ENCODE results near the gene TNFRSF21. TPM values are rescaled to one million over a fixed set of nuclear protein-coding genes. Genes with fewer than 3 reads are reported as not detected.
"Not testable (repeated sequence)": the region's sequence is repeated elsewhere in the genome, so short reads cannot be mapped to it uniquely, and the experiment has no call there.

Gene TNFRSF21
- total RNA-seq, 4 donors from 2014 or later: 1.6 to 5.4 (median 3.1) TPM

DNA sequence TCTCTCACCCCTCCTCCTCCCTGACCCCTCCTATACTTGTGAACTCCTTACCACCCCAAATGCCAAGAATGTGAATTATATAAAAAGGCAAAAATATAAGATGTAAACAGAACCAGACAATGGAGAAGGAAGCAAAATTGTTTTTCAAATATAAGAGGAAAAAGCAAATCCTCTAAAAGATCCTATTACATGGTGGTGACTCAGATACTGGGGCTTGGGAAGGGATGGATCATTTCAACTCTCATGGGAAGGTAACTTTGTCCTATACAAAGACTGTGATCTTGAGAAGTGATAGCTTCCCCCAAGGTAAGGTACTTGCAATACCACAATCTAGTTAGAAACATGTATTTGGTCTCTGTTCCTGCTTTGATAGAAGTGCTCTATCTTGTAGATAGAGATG lies 24.6 kb upstream of the TNFRSF21 start:
- intact Hi-C loops (cut with DNase I; ENCODE audit: low total_unique reads): no loop called here
- H3K4me3 ChIP-seq (ENCODE audit: low read depth, poor library complexity, severe bottlenecking): no peak overlapping the region

DNA sequence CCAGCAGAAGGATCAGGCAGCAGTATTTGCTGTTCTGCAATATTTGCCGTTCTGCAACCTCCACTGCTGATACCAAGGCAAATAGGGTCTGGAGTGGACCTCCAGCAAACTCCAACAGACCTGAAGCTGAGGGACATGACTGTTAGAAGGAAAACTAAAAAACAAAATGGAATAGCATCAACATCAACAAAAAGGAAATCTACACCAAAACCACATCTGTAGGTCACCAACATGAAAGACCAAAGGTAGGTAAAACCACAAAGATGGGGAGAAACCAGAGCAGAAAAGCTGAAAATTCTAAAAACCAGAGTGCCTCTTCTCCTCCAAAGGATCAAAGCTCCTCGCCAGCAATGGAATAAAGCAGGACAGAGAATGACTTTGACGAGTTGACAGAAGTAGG lies 18.9 kb upstream of the TNFRSF21 start:
- WGBS, 2 donors: 91 to 92% methylated on average over 3 of the region's 3 CpGs
- intact Hi-C loops (cut with DNase I; ENCODE audit: low total_unique reads); H3K4me3 ChIP-seq (ENCODE audit: low read depth, poor library complexity, severe bottlenecking); DNase-seq (ENCODE audit: low spot score in 2 of 2): not testable (repeated sequence)

More for the DNA sequence above, 24.6 kb upstream of the TNFRSF21 start:
- DNase-seq (ENCODE audit: low spot score in 2 of 2): no peak
- TF ChIP-seq, protein P1, sequence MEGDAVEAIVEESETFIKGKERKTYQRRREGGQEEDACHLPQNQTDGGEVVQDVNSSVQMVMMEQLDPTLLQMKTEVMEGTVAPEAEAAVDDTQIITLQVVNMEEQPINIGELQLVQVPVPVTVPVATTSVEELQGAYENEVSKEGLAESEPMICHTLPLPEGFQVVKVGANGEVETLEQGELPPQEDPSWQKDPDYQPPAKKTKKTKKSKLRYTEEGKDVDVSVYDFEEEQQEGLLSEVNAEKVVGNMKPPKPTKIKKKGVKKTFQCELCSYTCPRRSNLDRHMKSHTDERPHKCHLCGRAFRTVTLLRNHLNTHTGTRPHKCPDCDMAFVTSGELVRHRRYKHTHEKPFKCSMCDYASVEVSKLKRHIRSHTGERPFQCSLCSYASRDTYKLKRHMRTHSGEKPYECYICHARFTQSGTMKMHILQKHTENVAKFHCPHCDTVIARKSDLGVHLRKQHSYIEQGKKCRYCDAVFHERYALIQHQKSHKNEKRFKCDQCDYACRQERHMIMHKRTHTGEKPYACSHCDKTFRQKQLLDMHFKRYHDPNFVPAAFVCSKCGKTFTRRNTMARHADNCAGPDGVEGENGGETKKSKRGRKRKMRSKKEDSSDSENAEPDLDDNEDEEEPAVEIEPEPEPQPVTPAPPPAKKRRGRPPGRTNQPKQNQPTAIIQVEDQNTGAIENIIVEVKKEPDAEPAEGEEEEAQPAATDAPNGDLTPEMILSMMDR (IDR thresholded peaks at IDR 0.05): no peak
- TF ChIP-seq POLR2A (IDR thresholded peaks at IDR 0.05): no peak

DNA sequence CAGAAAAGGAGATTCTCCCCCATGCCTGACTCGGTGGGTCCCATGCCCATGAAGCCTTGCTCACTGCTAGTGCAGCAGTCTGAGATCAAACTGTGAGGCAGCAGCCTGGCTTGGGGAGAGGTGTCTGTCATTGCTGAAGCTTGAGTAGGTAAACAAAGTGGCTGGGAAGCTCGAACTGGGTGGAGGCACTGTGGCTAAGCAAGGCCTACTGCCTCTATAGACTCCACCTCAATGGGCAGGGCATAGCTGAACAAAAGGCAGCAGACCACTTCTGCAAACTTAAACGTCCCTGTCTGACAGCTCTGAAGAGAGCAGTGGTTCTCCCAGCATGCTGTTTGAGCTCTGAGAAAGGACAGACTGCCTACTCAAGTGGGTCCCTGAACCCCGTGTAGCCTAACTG lies 18.4 kb upstream of the TNFRSF21 start:
- intact Hi-C loops (cut with DNase I; ENCODE audit: low total_unique reads); H3K4me3 ChIP-seq (ENCODE audit: low read depth, poor library complexity, severe bottlenecking); DNase-seq (ENCODE audit: low spot score in 2 of 2): not testable (repeated sequence)
- whole genome bisulfite sequencing, 2 donors: 80 to 86% methylated on average over 4 of the region's 4 CpGs

DNA sequence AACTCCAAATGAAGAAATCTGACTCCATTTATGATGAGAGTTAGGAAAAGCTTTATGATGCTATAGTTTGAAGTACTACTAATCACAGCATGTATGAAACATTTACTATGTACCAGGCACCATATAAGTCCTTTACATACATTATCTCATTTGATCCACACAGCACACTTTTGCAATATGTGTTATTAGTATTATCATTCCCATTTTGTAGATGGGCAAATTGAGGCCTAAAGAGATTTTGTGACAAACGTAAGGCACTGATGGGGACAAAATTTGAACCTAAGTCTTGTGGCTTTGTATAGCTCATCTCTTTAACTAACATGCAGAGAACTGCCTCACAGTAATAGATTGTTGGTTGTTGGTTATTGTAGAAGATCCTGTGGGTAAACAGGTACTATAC lies 14.2 kb upstream of the TNFRSF21 start:
- 86 to 97% methylated on average over 1 of the region's 1 CpG for WGBS, 2 donors
- intact Hi-C loops (cut with DNase I; ENCODE audit: low total_unique reads): no loop called here
- TF ChIP-seq, protein P1 (IDR thresholded peaks at IDR 0.05): no peak
- TF ChIP-seq POLR2A (IDR thresholded peaks at IDR 0.05): no peak
- no peak for DNase-seq (ENCODE audit: low spot score in 2 of 2)
- no peak overlapping the region for H3K4me3 ChIP-seq (ENCODE audit: low read depth, poor library complexity, severe bottlenecking)

DNA sequence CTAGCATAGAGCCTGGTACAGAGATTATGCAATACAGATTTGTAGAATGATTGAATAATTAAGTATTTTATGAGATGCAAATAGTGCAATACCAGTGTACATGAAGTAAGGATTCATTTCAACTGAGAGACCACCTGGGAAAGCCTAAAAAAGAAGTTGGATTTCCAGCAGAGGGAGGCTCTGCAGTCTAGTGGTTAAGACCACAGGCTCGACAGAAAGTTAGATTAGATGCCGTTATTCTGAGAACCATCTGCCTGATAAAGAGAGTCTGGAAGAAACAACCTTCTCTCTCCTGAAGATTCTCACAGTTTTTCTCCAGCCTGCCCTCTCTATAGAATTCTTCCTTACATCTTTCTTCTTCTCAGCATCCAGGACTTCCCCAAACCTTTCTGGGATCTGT lies 13.6 kb upstream of the TNFRSF21 start:
- intact Hi-C loops (cut with DNase I; ENCODE audit: low total_unique reads): no loop called here
- 72 to 85% methylated on average over 2 of the region's 2 CpGs for WGBS, 2 donors
- no peak for TF ChIP-seq POLR2A (IDR thresholded peaks at IDR 0.05)
- TF ChIP-seq, protein P1 (IDR thresholded peaks at IDR 0.05): no peak
- no peak overlapping the region for H3K4me3 ChIP-seq (ENCODE audit: low read depth, poor library complexity, severe bottlenecking)
- no peak for DNase-seq (ENCODE audit: low spot score in 2 of 2)

DNA sequence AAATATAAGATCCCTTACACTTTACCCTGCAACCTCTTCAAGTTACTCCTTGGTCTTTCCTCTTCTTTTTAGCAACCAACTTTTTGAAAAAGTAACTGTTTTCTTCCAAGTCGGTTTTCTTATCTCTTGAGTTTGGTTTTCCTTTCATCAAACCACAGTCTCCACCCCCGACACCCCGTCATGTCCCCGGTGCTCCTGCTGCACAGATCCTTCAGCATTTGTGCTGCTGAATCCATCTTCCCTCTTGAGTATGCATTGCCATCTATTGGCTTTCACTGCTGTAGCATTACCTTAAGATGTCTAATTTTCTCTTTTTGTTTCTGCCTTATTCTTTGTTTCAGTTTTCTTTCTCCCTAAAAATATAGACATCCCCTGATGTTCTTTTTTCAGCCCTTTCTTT lies 11.9 kb upstream of the TNFRSF21 start:
- WGBS, 2 donors: 71 to 81% methylated on average over 4 of the region's 4 CpGs
- no peak for DNase-seq (ENCODE audit: low spot score in 2 of 2)
- H3K4me3 ChIP-seq (ENCODE audit: low read depth, poor library complexity, severe bottlenecking): no peak overlapping the region
- TF ChIP-seq, protein P1 (IDR thresholded peaks at IDR 0.05): no peak
- TF ChIP-seq POLR2A (IDR thresholded peaks at IDR 0.05): no peak
- intact Hi-C loops (cut with DNase I; ENCODE audit: low total_unique reads): no loop called here

DNA sequence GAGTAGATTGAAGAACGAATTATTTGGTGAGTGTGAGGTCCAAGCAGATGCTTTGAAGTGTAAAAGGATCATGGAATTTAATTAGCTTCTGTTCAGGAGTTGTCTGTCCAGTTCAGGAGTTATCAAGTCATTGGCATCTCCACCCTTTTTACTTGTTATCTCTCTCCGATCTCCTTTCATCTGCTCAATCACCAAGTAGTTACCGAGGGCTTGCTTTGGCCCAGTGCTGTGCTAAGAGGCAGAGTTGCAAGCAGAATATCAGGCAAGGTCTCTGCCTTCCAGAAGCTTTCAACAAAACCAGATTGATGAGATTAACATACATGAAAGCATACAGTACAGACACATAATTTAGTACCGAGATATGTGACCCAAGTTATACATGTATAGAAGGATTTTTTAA lies 10.2 kb upstream of the TNFRSF21 start:
- no peak overlapping the region for H3K4me3 ChIP-seq (ENCODE audit: low read depth, poor library complexity, severe bottlenecking)
- WGBS, 2 donors: 33 to 44% methylated on average over 4 of the region's 4 CpGs
- TF ChIP-seq, protein P1 (IDR thresholded peaks at IDR 0.05): no peak
- TF ChIP-seq POLR2A (IDR thresholded peaks at IDR 0.05): no peak
- DNase-seq (ENCODE audit: low spot score in 2 of 2): no peak
- intact Hi-C loops (cut with DNase I; ENCODE audit: low total_unique reads): no loop called here

Measured in lower leg skin (tissue), 4 donors.